Neural cell (in vitro differentiated cells): Measurements from ENCODE around the gene TMEM179B. TPM values are rescaled to one million over a fixed set of nuclear protein-coding genes. Genes with fewer than 3 reads are reported as not detected.
"Not testable (repeated sequence)": the region's sequence is repeated elsewhere in the genome, so short reads cannot be mapped to it uniquely, and the experiment has no call there.

ENCODE experiments used
- H2AFZ ChIP-seq: fragments of 200-600, 300-800 bp; sonication (generic), shearing (Covaris generic); 2 replicates; pipeline ENCODE4 v1.6.0; 2014; ENCODE audit warnings: low read depth, mild to moderate bottlenecking, antibody characterized with exemption, low read length, moderate library complexity
- H3F3A ChIP-seq: fragments of 200-600 bp; shearing (Covaris generic); 2 replicates; pipeline ENCODE4 v1.6.1; 2016; ENCODE audit warnings: mild to moderate bottlenecking, moderate library complexity, mixed read lengths, antibody characterized with exemption, low read length; ENCODE audit not compliant: insufficient read depth, poor library complexity, severe bottlenecking
- H3K27ac ChIP-seq: fragments of 200-600, 300-800 bp; sonication (generic), shearing (Covaris generic); 2 replicates; pipeline ENCODE4 v1.5.1; 2014; ENCODE audit warnings: mild to moderate bottlenecking, low read length, moderate library complexity
- H3K27me3 ChIP-seq: fragments of 300-800, 200-600 bp; sonication (generic), shearing (Covaris generic); 2 replicates; pipeline ENCODE4 v1.6.0; 2014; ENCODE audit warnings: mild to moderate bottlenecking, low read depth, low read length, moderate library complexity; ENCODE audit not compliant: insufficient read depth
- H3K36me3 ChIP-seq: fragments of 300-800, 200-600 bp; sonication (generic), shearing (Covaris generic); 2 replicates; pipeline ENCODE4 v1.5.1; 2014; ENCODE audit warnings: mild to moderate bottlenecking, antibody characterized with exemption, low read length, moderate library complexity; ENCODE audit not compliant: insufficient read depth
- H3K4me2 ChIP-seq: fragments of 300-800, 200-600 bp; sonication (generic), shearing (Covaris generic); 2 replicates; pipeline ENCODE4 v1.6.0; 2014; ENCODE audit warnings: mild to moderate bottlenecking, low read length
- H3K4me3 ChIP-seq: fragments of 300-800, 200-600 bp; sonication (generic), shearing (Covaris generic); 2 replicates; pipeline ENCODE4 v1.5.1; 2014; ENCODE audit warnings: mild to moderate bottlenecking, low read length, moderate library complexity
- H3K79me2 ChIP-seq: fragments of 200-600 bp; shearing (Covaris generic); replicated peaks from 2 replicates; pipeline ENCODE4 v1.6.0; 2014; ENCODE audit warnings: mild to moderate bottlenecking, low read length, moderate library complexity; ENCODE audit not compliant: insufficient read depth
- H3K9ac ChIP-seq: fragments of 300-800, 200-600 bp; sonication (generic), shearing (Covaris generic); 2 replicates; pipeline ENCODE4 v1.6.1; 2016; ENCODE audit warnings: mild to moderate bottlenecking, low read length, mixed read lengths
- H3K9me2 ChIP-seq: fragments of 200-600 bp; shearing (Covaris generic); 2 replicates; pipeline ENCODE4 v1.6.1; 2016; ENCODE audit warnings: mild to moderate bottlenecking, low read length, mixed read lengths; ENCODE audit not compliant: insufficient read depth
- H3K9me3 ChIP-seq: fragments of 200-600, 300-800 bp; sonication (generic), shearing (Covaris generic); 2 replicates; pipeline ENCODE4 v1.6.1; 2016; ENCODE audit warnings: mild to moderate bottlenecking, mixed run types, low read length, moderate library complexity, mixed read lengths
- H4K20me1 ChIP-seq: fragments of 200-600 bp; shearing (Covaris generic); 2 replicates; pipeline ENCODE4 v1.6.1; 2016; ENCODE audit warnings: mild to moderate bottlenecking, mixed run types; ENCODE audit not compliant: insufficient read depth
- EP300 ChIP-seq: fragments of 450-650 bp; conservative IDR thresholded peaks from 2 replicates; pipeline ENCODE4 v1.6.1; 2014; ENCODE audit warnings: antibody characterized with exemption, mild to moderate bottlenecking, moderate library complexity; ENCODE audit not compliant: poor library complexity, severe bottlenecking
- EZH2 ChIP-seq: fragments of 200-600, 300-800 bp; shearing (Covaris generic), sonication (generic); IDR thresholded peaks from 2 replicates; pipeline ENCODE4 v1.6.1; 2014; ENCODE audit warnings: antibody characterized with exemption, low read length, borderline replicate concordance, mild to moderate bottlenecking; ENCODE audit not compliant: insufficient read depth, poor library complexity, severe bottlenecking
- MXI1 ChIP-seq: fragments of 450-650 bp; conservative IDR thresholded peaks from 2 replicates; pipeline ENCODE4 v1.6.1; 2014; ENCODE audit warnings: antibody characterized with exemption, mild to moderate bottlenecking; ENCODE audit not compliant: poor library complexity, severe bottlenecking
- POLR2AphosphoS5 ChIP-seq: IDR thresholded peaks from 2 replicates; pipeline ENCODE4 v1.6.1; 2012
- RAD21 ChIP-seq: fragments of 450-650 bp; conservative IDR thresholded peaks from 2 replicates; pipeline ENCODE4 v1.6.1; 2014; ENCODE audit warnings: antibody characterized with exemption, mild to moderate bottlenecking, moderate library complexity
- SMC3 ChIP-seq: fragments of 450-650 bp; conservative IDR thresholded peaks from 2 replicates; pipeline ENCODE4 v1.6.1; 2014; ENCODE audit warnings: antibody characterized with exemption, mild to moderate bottlenecking, moderate library complexity; ENCODE audit not compliant: poor library complexity
- TAF1 ChIP-seq: IDR thresholded peaks from 2 replicates; pipeline ENCODE4 v1.6.1; 2012; ENCODE audit warnings: low read depth
- polyA plus RNA-seq: library from polyadenylated mRNA; depleted of rRNA; stranded (reverse); fragments of >200 nt; gene quantifications from 2 replicates; pipeline ENCODE4 v1.2.3, GENCODE V29; 2014
- TF ChIP-seq, protein P1 (sequence below): IDR thresholded peaks from 2 replicates; pipeline ENCODE4 v1.6.1; 2012; ENCODE audit warnings: borderline replicate concordance
- TF ChIP-seq, protein P2 (sequence below): fragments of 450-650 bp; IDR thresholded peaks from 2 replicates; pipeline ENCODE4 v1.5.1; 2014; ENCODE audit warnings: antibody characterized with exemption, mild to moderate bottlenecking, moderate library complexity; ENCODE audit not compliant: poor library complexity, severe bottlenecking

The TMEM179B gene
- polyA plus RNA-seq, 1 donor from 2014 or later = 24.5 TPM

DNA sequence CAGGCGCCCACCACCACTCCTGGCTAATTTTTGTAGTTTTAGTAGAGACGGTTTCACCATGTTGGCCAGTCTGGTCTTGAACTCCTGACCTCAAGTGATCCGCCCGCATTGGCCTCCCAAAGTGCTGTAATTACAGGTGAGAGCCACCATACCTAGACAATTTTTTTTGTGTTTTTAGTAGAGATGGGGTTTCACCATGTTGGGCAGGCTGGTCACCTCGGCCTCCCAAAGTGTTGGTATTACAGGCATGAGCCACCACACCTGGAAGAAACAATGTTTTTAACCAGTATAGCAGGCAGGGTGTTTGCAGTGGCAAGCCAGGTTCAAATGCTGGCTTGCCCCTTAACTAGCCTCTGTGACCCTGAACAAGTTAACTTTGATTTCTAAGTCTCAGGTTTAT, 37.3 kb upstream of the TMEM179B start:
- H3K79me2 ChIP-seq, H2AFZ ChIP-seq, H3K4me2 ChIP-seq, H3K9me3 ChIP-seq, H3F3A ChIP-seq, H3K4me3 ChIP-seq, H3K27ac ChIP-seq, H3K9ac ChIP-seq, H4K20me1 ChIP-seq, H3K9me2 ChIP-seq, H3K27me3 ChIP-seq, H3K36me3 ChIP-seq: not testable (repeated sequence)

DNA sequence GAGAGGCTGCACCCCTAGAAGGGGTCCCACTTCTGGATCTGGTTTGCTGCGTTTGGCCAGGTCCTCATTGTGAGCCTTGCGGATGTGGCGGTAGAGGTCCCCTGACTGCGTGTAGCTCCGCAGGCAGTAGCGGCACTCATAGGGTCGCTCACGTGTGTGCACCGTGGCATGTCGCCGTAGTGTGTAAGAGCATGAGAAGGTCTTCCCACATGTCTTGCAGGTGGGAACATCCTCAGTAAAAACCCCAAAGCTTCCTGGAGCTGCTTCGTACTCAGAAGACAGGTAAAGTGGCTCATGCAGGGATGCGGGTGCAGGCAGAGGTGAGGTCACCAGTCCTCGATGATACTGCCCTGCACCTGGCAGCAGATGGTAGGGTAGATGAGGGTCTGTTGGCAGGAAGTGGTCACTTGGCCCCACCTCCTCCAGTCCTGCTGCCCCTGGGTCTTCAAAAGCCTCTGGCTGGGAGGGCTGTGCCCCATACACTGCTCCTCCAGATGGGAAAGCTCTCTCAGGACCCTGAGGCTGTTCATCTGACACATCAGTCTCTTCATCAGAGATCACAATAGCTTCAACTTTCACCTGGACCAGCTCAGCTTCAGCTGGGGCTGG, 34.9 kb upstream of the TMEM179B start:
- no peak overlapping the region for H3K9ac ChIP-seq
- no peaks in the 10 kb centered on the region for H3K27me3 ChIP-seq
- no peak overlapping the region for H3K4me3 ChIP-seq
- no peaks in the 10 kb centered on the region for H3K9me2 ChIP-seq
- no peak overlapping the region for H2AFZ ChIP-seq
- H3K27ac ChIP-seq = no peak overlapping the region
- H3F3A ChIP-seq = no peaks in the 10 kb centered on the region
- TF ChIP-seq SMC3 (no peak), EP300 (no peak), MXI1 (no peak), TAF1 (no peak), EZH2 (no peak), POLR2AphosphoS5 (no peak)
- H3K79me2 ChIP-seq = peaks cover 5% of the 10 kb centered on the region
- no peak overlapping the region for H3K4me2 ChIP-seq
- no peaks in the 10 kb centered on the region for H4K20me1 ChIP-seq
- H3K36me3 ChIP-seq = no peaks in the 10 kb centered on the region
- no peaks in the 10 kb centered on the region for H3K9me3 ChIP-seq

DNA sequence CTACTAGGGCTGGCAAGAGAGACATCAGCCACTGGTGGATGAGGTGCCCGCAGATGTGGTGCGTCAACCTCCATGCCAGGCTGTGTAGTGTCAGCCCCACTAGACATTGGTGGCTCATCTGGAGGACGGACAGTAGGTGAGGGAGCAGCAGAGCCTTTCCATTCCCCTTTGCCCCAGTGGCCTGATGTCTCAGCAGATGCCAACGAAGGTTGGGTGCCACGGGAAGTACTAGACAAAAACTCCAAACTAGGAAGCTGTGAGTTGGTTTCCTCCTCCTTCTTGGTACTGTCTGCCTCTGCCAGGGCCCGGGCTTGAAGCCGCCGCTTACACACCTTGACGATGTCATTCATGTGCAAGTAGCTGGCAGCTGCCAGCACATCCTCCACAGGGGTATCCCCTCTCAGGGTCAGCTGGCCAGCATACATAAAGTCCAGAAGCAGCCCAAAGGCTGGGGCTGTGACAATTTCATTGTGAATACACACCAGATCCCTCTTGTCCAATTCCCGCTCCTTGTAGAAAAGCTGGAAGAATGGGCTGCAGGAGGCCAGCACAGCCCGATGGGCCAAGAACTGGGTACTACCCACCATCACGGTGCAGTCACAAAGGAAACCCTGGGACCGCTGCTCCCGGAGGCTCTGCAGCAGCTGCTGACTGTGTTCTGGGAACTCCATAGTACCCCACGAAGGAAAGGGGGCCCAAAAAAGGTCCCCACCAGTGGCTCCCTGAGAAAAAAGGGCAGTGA, 34.0 kb upstream of the TMEM179B start:
- no peaks in the 10 kb centered on the region for H3K27me3 ChIP-seq
- peak overlapping the region; percentile 96 for H2AFZ ChIP-seq
- no peaks in the 10 kb centered on the region for H3K9me2 ChIP-seq
- H3K4me3 ChIP-seq = peak overlapping the region; percentile 74
- H3K4me2 ChIP-seq = no peak overlapping the region
- no peaks in the 10 kb centered on the region for H4K20me1 ChIP-seq
- H3K79me2 ChIP-seq = peaks cover 5% of the 10 kb centered on the region
- peak overlapping the region; percentile 92 for H3K9ac ChIP-seq
- TF ChIP-seq, protein P1, sequence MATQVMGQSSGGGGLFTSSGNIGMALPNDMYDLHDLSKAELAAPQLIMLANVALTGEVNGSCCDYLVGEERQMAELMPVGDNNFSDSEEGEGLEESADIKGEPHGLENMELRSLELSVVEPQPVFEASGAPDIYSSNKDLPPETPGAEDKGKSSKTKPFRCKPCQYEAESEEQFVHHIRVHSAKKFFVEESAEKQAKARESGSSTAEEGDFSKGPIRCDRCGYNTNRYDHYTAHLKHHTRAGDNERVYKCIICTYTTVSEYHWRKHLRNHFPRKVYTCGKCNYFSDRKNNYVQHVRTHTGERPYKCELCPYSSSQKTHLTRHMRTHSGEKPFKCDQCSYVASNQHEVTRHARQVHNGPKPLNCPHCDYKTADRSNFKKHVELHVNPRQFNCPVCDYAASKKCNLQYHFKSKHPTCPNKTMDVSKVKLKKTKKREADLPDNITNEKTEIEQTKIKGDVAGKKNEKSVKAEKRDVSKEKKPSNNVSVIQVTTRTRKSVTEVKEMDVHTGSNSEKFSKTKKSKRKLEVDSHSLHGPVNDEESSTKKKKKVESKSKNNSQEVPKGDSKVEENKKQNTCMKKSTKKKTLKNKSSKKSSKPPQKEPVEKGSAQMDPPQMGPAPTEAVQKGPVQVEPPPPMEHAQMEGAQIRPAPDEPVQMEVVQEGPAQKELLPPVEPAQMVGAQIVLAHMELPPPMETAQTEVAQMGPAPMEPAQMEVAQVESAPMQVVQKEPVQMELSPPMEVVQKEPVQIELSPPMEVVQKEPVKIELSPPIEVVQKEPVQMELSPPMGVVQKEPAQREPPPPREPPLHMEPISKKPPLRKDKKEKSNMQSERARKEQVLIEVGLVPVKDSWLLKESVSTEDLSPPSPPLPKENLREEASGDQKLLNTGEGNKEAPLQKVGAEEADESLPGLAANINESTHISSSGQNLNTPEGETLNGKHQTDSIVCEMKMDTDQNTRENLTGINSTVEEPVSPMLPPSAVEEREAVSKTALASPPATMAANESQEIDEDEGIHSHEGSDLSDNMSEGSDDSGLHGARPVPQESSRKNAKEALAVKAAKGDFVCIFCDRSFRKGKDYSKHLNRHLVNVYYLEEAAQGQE = no peak
- TF ChIP-seq TAF1 (no peak), SMC3 (no peak), EZH2 (no peak), POLR2AphosphoS5 (no peak), EP300 (no peak), RAD21 (no peak), MXI1 (no peak)
- TF ChIP-seq, protein P2, sequence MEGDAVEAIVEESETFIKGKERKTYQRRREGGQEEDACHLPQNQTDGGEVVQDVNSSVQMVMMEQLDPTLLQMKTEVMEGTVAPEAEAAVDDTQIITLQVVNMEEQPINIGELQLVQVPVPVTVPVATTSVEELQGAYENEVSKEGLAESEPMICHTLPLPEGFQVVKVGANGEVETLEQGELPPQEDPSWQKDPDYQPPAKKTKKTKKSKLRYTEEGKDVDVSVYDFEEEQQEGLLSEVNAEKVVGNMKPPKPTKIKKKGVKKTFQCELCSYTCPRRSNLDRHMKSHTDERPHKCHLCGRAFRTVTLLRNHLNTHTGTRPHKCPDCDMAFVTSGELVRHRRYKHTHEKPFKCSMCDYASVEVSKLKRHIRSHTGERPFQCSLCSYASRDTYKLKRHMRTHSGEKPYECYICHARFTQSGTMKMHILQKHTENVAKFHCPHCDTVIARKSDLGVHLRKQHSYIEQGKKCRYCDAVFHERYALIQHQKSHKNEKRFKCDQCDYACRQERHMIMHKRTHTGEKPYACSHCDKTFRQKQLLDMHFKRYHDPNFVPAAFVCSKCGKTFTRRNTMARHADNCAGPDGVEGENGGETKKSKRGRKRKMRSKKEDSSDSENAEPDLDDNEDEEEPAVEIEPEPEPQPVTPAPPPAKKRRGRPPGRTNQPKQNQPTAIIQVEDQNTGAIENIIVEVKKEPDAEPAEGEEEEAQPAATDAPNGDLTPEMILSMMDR = no peak
- no peaks in the 10 kb centered on the region for H3K36me3 ChIP-seq
- no peaks in the 10 kb centered on the region for H3F3A ChIP-seq
- no peaks in the 10 kb centered on the region for H3K9me3 ChIP-seq
- peak overlapping the region; percentile 95 for H3K27ac ChIP-seq
